HG02938 (cell line): ENCODE data around the gene ST3GAL2.
A peak's percentile ranks its signal among the peaks of the same experiment; 100 is the strongest.

ENCODE experiments used
- ATAC-seq: cut with Tn5 transposase; IDR thresholded peaks from one replicate; pipeline ENCODE4 v1.9.1; 2021; ENCODE audit warnings: mild to moderate bottlenecking, moderate library complexity; ENCODE audit not compliant: unreplicated experiment

The ST3GAL2 gene

DNA sequence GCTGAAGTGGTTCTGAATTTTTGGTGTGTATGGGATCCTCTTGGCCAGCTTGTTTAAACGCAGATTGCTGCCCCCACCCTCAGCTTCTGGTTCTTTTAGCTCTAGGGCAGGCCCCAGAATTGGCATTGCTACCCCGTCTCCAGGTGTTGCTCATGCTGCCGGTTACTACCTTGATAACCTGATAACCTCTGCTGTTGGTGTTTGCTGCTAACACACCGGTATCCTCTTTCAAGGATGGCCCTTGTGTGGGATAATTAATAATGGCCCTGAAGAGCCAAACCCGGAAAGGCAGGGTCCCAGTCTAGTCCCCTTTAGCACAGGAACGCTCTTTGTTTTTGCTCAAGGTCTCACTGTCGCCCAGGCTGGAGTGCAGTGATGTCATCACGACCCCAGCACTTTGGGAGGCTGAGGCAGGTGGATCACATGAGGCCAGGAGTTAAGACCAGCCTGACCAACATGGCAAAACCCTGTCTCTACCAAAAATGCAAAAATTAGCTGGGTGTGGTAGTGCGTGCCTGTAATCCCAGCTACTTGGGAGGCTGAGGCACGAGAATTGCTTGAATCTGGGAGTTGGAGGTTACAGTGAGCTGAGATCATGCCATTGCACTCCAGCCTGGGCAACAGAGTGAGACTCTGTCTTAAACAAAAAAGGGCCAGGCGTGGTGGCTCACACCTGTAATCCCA is 1.3 kb upstream of the ST3GAL2 start:
- ATAC-seq = no peak

DNA sequence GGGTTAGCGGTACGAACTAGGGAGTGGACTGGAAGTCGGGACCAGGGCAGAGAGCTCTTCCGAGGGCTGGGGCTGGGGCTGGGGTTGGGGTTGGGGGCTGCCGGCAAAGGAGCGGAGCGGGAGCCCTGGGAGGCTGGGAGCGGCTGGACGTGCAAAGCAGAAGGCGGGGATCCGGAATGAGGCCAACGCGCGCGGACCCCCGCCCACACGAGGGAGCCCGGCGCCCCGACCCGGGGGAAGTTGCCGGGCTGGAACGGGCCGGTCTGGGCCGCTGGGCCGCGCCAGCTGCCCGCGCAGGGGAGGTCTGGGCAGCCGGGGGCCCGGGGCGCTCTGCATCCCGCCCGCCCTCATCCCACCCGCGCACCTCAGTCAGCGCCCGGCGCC is 323 bp downstream of the ST3GAL2 start:
- ATAC-seq = no peak

DNA sequence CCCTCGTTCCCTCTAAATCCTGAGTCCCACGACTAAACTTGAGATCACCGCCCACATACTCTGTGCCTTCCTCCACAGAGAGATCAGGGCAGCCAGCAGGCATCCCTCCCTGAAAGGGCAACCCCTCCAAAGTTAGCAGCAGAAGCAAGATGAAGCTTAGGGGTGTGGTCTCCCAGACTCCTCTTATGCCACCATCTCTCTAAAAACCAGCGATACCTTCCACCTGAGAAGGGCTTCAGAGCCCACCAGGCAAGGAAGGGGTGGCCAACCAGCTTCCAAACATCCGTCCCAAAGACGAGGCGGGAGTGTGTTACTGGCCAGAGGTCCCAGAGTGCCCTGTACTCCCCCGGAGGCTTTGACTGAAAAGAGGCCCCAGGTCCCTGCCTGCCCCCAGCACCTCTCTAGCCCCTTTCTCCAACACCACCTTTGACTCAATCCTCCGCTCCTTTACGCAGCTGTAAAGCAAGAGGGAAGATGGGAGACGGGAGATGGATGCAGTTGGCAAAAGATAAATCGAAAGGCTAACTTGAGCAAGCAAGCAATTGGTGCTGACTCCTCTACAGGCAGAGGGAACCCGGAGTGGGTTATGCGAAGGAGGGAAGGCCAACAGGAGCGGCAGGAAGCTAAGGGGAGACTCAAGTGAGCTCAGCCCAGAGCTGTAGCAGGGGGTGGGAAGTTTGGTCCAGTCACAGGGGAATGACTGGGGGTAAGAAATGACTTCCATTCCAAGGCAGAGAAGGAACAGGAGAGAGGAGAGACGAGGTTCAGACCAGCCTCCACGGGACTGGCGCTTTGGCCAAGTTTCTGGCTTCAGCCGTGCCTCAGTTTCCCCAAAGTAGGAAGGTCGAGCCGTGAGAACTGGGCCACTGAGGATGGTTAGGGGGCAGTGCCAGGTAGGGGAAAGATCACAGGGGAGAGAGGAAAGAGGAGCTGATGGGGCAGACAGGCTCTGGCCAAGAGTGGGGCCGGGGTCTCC is 1.0 kb downstream of the ST3GAL2 start:
- no peak for ATAC-seq

- ATAC-seq = no peak
These were observed 1.8 kb downstream of the ST3GAL2 start for GRCh38 chr16:70437017-70437581.

GRCh38 chr16:70434484-70435260 is 4.2 kb downstream of the ST3GAL2 start:
- no peak for ATAC-seq

DNA sequence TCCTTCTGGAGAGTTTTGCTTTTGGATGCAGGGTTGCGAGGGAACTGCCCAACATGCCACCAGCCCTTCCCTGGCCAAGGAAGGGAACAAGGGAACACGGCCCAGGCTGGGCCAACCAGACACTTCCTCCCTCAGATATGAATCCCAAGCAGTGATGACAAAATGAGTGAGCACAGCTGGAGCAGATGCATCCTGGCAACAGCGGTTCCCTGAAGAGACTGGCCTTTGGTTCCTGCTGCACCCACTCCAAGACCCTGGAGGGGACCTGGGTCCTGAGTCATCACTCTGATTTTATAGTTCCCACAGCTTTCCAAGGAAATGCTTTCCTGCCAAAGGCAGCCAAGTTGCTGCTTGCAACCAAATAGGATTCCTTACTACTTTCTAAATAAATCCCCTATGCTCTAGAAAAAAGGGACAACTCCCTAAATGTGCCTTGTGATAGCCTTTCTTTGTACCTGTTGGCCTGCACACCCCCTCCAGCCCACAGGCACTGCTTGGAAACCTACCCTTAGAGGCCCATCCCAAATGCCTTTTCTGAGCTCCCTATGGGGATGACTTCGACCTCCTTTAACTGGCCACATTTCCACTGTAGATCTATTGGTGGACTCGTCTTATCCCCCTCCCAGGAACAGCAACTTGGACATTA is 5.3 kb downstream of the ST3GAL2 start:
- ATAC-seq = no peak

DNA sequence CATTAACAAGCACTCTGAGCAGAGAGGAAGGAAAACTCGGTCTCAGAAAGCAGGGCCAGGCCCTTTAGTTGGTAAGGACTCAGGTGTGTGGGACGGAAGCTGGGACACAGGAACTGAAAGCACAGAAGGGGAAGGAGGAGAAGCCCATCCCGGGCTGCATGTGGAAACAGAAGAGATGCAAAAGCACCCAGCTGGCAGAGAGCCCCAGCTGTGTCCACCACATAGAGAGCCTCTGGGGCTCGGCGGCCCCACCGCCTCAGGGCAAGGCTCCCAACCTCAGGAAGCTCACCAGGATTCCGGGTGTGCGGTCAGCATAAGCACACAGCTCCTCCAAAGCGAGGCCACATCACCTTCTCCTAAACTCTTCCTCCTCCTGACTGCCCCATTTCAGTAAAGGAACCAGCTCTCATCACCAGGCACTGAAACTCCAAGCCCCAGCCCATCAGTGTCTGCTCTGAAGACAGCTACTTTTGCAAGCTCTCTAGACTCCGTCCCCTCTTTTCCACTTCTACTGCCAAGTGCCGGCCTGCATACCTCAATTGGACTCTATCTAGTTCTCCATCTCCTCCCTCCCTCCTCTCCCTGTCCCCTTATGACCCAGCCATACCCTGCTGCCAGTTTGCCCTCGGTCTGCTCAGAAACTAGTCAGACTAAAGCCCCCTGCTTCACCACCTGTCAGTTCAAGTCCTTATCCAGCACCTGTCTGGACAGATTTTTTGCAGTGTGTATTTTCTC is 6.0 kb downstream of the ST3GAL2 start:
- ATAC-seq = no peak

- no peak for ATAC-seq
These were observed 6.6 kb downstream of the ST3GAL2 start for GRCh38 chr16:70432356-70432722.

GRCh38 chr16:70430667-70431536 is 8.0 kb downstream of the ST3GAL2 start:
- ATAC-seq = peak; percentile 61

GRCh38 chr16:70429888-70430666 is 8.8 kb downstream of the ST3GAL2 start:
- ATAC-seq = no peak

DNA sequence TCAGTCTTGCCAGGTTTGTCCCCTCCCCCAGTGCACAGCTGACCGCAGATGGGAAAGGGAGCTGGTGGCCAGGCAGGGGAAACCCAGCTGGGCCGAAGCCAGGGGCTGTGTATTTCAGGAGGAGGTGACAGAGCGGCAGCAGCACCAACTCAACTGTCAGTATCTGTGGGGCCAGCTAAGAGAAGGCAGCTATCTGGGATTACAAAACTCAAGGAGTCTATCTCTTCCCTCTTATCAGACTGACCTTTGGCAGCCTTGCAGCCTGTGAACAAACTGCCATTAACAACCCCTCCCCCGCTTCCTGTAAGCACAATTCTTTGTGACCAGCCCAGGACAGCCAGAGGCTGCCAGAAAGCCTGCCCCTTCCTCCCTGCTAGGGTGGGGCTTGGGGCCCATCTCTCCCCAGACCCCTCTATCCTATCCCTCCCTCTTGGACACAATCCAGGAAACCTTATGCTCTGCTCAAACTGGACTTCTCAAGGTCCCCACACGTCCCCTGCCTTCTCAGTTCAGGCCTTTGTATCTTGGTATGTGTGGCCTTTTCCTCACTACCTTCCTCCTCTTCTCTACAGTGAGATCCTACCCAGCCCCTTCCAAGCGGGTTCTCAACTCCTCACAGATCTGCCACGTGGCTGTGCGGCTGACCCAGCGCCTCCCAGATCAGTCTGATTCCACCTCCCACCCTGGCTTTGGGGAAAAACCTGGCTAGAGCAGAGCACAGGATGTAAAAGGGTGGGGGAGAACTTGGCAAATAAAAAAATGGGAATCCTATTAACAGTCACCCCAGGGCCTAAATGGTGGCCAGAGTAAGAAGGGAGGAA is 10.5 kb downstream of the ST3GAL2 start:
- ATAC-seq = no peak

DNA sequence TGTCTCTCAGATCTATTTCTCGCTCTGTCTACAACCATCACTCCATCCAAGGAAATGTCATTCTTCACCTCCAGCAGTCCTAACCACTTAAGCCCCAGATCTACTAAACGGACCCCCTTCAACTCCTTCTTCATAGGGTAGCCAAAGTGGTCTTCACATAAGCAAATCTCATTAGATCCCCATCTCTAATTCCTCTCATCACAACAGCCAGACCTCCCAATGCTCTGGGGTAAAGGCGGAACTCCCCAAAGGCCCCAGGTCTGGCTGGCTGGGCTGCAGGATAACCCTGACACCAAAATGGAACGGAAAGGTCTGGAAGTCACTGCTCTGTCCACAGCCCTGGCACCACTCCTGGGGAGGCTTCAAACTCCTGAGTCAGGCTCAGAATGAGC is 11.1 kb downstream of the ST3GAL2 start:
- ATAC-seq = no peak

- ATAC-seq = no peak
These were observed 16.4 kb downstream of the ST3GAL2 start for GRCh38 chr16:70422543-70422942.

DNA sequence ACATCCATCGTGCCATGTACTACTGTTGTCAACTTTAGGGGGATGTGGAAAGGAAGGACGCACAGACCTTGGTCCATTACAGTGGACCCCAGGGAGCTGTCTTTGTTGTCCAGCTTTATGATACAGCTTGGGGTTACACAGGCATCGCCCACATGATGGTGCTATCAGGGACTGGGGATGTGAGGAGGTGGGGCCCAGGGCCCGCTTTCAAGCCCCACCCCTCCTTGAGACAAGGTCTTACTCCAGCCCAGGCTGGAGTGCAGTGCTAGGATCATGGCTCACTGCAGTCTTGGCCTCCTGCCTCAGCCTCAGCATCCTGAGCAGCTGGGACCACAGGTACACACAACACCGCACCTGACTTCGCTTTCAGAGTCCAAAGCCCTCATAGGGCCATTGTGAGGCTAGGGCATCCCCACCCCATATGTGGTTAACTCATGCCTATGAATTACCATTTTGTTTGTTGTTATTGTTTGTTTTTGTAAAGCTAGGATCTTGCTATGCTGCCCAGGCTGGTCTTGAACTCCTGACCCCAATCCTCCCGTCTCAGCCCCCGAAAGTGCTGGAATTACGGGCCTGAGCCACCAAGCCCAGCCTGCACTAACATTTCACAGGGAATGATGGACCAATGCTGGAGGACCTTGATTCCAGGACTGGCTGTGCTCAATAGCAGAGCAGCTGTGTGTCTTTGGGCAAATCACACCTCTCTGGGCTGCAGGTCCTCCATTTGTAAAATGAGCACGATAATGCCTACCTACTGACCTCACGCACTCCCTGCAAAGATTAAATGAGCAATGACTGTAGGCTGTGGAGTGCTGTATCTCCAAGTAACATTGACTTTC is 17.2 kb downstream of the ST3GAL2 start:
- no peak for ATAC-seq

DNA sequence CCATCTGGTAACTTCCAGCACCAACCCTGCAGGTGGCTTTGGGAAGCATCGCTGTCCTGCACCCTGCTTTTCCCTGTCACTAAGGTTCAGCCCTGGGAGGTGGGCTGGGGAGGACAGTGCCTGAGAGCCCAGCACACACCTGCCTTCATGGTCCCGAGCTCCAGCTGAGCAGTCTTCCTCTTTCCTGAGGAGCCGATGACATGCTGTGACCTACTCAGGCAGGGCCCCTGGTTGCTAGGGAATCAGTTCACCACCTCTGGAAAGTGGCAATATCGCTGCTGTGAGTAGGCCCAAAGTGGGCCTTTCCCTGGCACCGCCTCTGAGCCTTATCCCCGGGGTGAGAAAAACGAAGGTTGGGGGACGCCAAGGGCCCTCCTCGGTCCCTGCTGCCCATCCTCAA is 17.9 kb downstream of the ST3GAL2 start:
- ATAC-seq = no peak
